ENCODE measurements around the gene SEPTIN11.

GRCh38 chr4:76997077-76997476, 47.5 kb downstream of the SEPTIN11 start:
- TF ChIP-seq, protein P1, sequence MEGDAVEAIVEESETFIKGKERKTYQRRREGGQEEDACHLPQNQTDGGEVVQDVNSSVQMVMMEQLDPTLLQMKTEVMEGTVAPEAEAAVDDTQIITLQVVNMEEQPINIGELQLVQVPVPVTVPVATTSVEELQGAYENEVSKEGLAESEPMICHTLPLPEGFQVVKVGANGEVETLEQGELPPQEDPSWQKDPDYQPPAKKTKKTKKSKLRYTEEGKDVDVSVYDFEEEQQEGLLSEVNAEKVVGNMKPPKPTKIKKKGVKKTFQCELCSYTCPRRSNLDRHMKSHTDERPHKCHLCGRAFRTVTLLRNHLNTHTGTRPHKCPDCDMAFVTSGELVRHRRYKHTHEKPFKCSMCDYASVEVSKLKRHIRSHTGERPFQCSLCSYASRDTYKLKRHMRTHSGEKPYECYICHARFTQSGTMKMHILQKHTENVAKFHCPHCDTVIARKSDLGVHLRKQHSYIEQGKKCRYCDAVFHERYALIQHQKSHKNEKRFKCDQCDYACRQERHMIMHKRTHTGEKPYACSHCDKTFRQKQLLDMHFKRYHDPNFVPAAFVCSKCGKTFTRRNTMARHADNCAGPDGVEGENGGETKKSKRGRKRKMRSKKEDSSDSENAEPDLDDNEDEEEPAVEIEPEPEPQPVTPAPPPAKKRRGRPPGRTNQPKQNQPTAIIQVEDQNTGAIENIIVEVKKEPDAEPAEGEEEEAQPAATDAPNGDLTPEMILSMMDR (IDR thresholded peaks at IDR 0.05) = no peak
- no peak for TF ChIP-seq POLR2A (IDR thresholded peaks at IDR 0.05)
